MCF 10A (cell line): ENCODE results near the gene GATAD2B. TPM values are rescaled to one million over a fixed set of nuclear protein-coding genes. Genes with fewer than 3 reads are reported as not detected.

Source experiments
- BruUV-seq: library from RNA; stranded (reverse); fragments of 400-500 nt; replicated peaks from 2 replicates; lab custom pipeline; 2021; lab: Mats Ljungman, UMichigan
- CTCF ChIA-PET: fragments of 300-600 bp; sonication (Branson Sonifier 250); formaldehyde crosslinking; extraction: SDS; loops from one replicate; lab custom pipeline; 2021; ENCODE audit warnings: antibody characterized with exemption, inconsistent platforms; lab: Yijun Ruan, JAX
- POLR2A ChIA-PET: fragments of 300-600, 350-650 bp; sonication (Branson Sonifier 250); formaldehyde crosslinking; extraction: SDS; loops from one replicate; lab custom pipeline; 2020; ENCODE audit warnings: antibody characterized with exemption, inconsistent platforms; lab: Yijun Ruan, JAX
- DNase-seq: peaks from one replicate; pipeline ENCODE4 v3.0.0-alpha.2; 2018; ENCODE audit not compliant: unreplicated experiment
- H3K27ac Mint-ChIP-seq: one replicate; pipeline ENCODE4 v1.8.0; 2022; ENCODE audit warnings: mild to moderate bottlenecking, low read depth, mixed read lengths; ENCODE audit not compliant: unreplicated experiment
- H3K27me3 Mint-ChIP-seq: one replicate; pipeline ENCODE4 v1.8.0; 2022; ENCODE audit warnings: mixed read lengths; ENCODE audit not compliant: insufficient read depth, unreplicated experiment
- H3K36me3 Mint-ChIP-seq: one replicate; pipeline ENCODE4 v1.8.0; 2022; ENCODE audit warnings: mild to moderate bottlenecking, moderate library complexity, mixed read lengths; ENCODE audit not compliant: insufficient read depth, unreplicated experiment
- H3K4me1 Mint-ChIP-seq: one replicate; pipeline ENCODE4 v1.8.0; 2022; ENCODE audit warnings: mixed read lengths; ENCODE audit not compliant: insufficient read depth, unreplicated experiment
- H3K4me3 Mint-ChIP-seq: one replicate; pipeline ENCODE4 v1.8.0; 2022; ENCODE audit warnings: mild to moderate bottlenecking, moderate library complexity, mixed read lengths; ENCODE audit not compliant: unreplicated experiment
- H3K9me3 Mint-ChIP-seq: one replicate; pipeline ENCODE4 v1.8.0; 2022; ENCODE audit warnings: mixed read lengths; ENCODE audit not compliant: unreplicated experiment
- intact Hi-C: fragments of 100-400 bp; cut with micrococcal nuclease; formaldehyde crosslinking; loops from 2 replicates; pipeline ENCODE4 v1.14.1; 2022
- total RNA-seq: library from RNA; stranded (reverse); gene quantifications from 2 replicates; pipeline ENCODE4 v1.2.3, GENCODE V29; 2022
- TF ChIP-seq, protein P1 (sequence below): fragments of 200-600 bp; IDR thresholded peaks from one replicate; pipeline ENCODE4 v1.8.0; 2022; ENCODE audit warnings: antibody characterized with exemption, mild to moderate bottlenecking; ENCODE audit not compliant: unreplicated experiment

GATAD2B gene
- total RNA-seq, 1 experiment from 2014 or later = 95.5 TPM

- no TSS peak for BruUV-seq
- TF ChIP-seq, protein P1, sequence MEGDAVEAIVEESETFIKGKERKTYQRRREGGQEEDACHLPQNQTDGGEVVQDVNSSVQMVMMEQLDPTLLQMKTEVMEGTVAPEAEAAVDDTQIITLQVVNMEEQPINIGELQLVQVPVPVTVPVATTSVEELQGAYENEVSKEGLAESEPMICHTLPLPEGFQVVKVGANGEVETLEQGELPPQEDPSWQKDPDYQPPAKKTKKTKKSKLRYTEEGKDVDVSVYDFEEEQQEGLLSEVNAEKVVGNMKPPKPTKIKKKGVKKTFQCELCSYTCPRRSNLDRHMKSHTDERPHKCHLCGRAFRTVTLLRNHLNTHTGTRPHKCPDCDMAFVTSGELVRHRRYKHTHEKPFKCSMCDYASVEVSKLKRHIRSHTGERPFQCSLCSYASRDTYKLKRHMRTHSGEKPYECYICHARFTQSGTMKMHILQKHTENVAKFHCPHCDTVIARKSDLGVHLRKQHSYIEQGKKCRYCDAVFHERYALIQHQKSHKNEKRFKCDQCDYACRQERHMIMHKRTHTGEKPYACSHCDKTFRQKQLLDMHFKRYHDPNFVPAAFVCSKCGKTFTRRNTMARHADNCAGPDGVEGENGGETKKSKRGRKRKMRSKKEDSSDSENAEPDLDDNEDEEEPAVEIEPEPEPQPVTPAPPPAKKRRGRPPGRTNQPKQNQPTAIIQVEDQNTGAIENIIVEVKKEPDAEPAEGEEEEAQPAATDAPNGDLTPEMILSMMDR = no peak
- intact Hi-C loops = no loop called here
- H3K4me1 Mint-ChIP-seq = no peaks in the 10 kb centered on the region
- H3K9me3 Mint-ChIP-seq = no peaks in the 10 kb centered on the region
- DNase-seq = no peak
- H3K4me3 Mint-ChIP-seq = no peak overlapping the region
- no peak overlapping the region for H3K27ac Mint-ChIP-seq
- CTCF ChIA-PET = interaction anchor here (1.0 to 1.8 kb wide), 4 partner anchors 10 to 57 kb away, joined by 3 to 9 read pairs (median 5); no protein-coding TSS in a partner anchor
- no peaks in the 10 kb centered on the region for H3K27me3 Mint-ChIP-seq
- peaks cover 43% of the 10 kb centered on the region for H3K36me3 Mint-ChIP-seq
- POLR2A ChIA-PET = interaction anchor here (1.2 to 3.7 kb wide), 3 partner anchors 10 to 29 kb away, joined by 3 to 9 read pairs (median 5); partner anchors contain the start of gene CRTC2
Observed at GRCh38 chr1:153929426-153929825, 6.7 kb upstream of the GATAD2B start.

GRCh38 chr1:153928791-153929341 lies 6.1 kb upstream of the GATAD2B start:
- H3K27ac Mint-ChIP-seq = no peak overlapping the region
- no peak for DNase-seq
- TF ChIP-seq, protein P1 = no peak
- CTCF ChIA-PET = interaction anchor here (1.2 to 1.8 kb wide), 2 partner anchors 9 to 16 kb away, joined by 7 to 9 read pairs; no protein-coding TSS in a partner anchor
- peaks cover 2% of the 10 kb centered on the region for H3K4me1 Mint-ChIP-seq
- H3K27me3 Mint-ChIP-seq = no peaks in the 10 kb centered on the region
- no peak overlapping the region for H3K4me3 Mint-ChIP-seq
- no TSS peak for BruUV-seq
- intact Hi-C loops = no loop called here
- H3K36me3 Mint-ChIP-seq = peaks cover 38% of the 10 kb centered on the region
- POLR2A ChIA-PET = interaction anchor here (1.0 to 3.7 kb wide), 5 partner anchors 10 to 57 kb away, joined by 3 to 9 read pairs (median 4); partner anchors contain the start of genes CRTC2, RAB13 and SLC39A1
- no peaks in the 10 kb centered on the region for H3K9me3 Mint-ChIP-seq

- Mint-ChIP-seq H3K9me3 (no peaks in the 10 kb centered on the region), H3K4me1 (peaks cover 5% of the 10 kb centered on the region), H3K4me3 (no peak overlapping the region), H3K36me3 (peaks cover 34% of the 10 kb centered on the region), H3K27me3 (no peaks in the 10 kb centered on the region), H3K27ac (no peak overlapping the region)
- ChIA-PET POLR2A (interaction anchor here (0.7 to 3.7 kb wide), 6 partner anchors 11 to 201 kb away, joined by 3 to 9 read pairs (median 3); partner anchors contain the start of genes CRTC2, RAB13 and SLC39A1), CTCF (interaction anchor here (0.7 to 1.2 kb wide), 2 partner anchors 9 to 35 kb away, joined by 3 to 7 read pairs; partner anchors contain the start of gene SLC39A1)
- no TSS peak for BruUV-seq
- TF ChIP-seq, protein P1 = no peak
- intact Hi-C loops = no loop called here
- DNase-seq = no peak
Observed at GRCh38 chr1:153928245-153928644, 5.5 kb upstream of the GATAD2B start.

DNA sequence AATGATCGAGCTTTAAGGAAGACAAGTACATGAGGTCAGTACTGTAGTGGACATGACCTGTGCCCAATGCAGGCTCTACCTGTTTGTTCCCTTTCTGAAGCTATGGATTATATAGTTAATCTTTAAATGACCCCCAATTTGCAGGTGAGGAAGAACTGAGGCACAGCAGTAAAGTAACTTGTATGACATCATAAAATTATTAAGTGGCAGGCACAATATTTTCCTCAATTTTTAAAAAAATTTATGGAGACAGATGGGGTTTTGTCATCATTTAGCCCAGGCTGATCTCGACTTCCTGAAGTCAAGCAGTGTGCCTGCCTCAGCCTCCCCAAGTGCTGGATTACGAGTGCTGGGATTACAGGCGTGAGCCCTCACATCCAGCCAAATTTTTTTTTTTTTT lies 3.6 kb upstream of the GATAD2B start:
- Mint-ChIP-seq H3K4me3 (no peak overlapping the region), H3K9me3 (no peaks in the 10 kb centered on the region), H3K27me3 (no peaks in the 10 kb centered on the region), H3K4me1 (peaks cover 9% of the 10 kb centered on the region), H3K27ac (no peak overlapping the region), H3K36me3 (peaks cover 22% of the 10 kb centered on the region)
- DNase-seq = no peak
- ChIA-PET POLR2A (interaction anchor here (7.5 to 7.8 kb wide), 2 partner anchors 19 to 36 kb away, joined by 98 to 117 read pairs; partner anchors contain the start of genes DENND4B and SLC39A1), CTCF (interaction anchor here (1.1 kb wide), 1 partner anchor 20 kb away, joined by 6 read pairs; the partner anchor contains the start of gene DENND4B)
- BruUV-seq = no TSS peak
- TF ChIP-seq, protein P1 = no peak
- intact Hi-C loops = no loop called here
